Stimulated activated CD8-positive, alpha-beta memory T cell treated with anti-CD3 and anti-CD28 coated beads, Interleukin-7, amount 100 ng/mL, for 24 hours (primary cell): ENCODE measurements around the gene NYAP1.
"Not testable (repeated sequence)": the region's sequence is repeated elsewhere in the genome, so short reads cannot be mapped to it uniquely, and the experiment has no call there.

Experiments used
- DNase-seq: peaks from one replicate; pipeline ENCODE4 v3.0.0-alpha.2; 2020; ENCODE audit warnings: low read depth

The NYAP1 gene

DNA sequence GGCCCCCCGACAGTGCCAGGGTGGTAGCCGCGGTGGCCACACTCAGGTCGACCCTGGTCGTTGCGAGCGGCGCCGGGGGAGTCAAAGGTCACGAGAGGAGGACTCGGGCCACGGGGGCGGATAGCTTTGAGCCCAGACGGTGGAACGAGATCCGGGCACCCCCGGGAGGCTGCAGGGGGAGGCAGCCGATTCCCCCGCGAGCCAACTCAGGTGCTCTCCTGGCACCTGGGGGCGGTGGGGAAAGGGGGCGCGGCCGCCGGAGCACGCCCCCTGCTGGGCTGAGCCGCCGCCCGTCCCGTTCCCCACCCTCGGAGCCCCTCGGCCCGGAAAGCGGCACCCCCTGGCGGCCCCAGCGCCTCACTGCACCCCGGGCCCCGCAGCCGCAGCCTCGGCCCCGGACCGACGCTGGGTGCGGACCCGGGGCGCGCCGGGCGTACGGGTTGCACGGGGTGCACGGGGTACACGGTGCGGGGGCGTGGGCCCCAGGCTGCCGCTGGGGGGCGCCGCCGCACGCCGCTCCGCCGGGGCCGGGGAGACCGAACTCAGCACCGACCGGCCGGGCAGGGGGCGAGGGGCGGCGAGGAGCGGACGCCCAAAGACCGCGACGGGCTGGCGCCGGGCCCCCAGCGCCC, 521 bp upstream of the NYAP1 start:
- DNase-seq: peak; percentile 66

DNA sequence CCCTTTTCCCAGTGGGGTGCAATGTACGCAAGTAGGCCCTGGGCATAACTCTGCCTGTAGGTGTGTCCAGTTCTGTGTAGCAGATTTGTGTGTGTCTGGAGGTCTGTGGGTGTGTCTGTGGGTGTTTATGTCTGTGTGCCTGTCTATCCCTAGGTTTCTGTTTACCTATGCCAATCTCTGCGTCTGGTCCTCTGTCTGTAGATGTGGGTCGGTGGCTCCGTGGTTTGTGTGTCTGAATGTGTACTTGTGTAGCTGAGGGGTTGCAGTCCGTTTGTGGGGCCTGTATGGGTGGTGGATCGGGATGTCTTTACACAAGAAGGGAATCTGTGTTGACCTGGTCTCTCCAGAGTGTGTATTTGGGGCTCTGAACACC, 932 bp downstream of the NYAP1 start:
- DNase-seq: no peak

DNA sequence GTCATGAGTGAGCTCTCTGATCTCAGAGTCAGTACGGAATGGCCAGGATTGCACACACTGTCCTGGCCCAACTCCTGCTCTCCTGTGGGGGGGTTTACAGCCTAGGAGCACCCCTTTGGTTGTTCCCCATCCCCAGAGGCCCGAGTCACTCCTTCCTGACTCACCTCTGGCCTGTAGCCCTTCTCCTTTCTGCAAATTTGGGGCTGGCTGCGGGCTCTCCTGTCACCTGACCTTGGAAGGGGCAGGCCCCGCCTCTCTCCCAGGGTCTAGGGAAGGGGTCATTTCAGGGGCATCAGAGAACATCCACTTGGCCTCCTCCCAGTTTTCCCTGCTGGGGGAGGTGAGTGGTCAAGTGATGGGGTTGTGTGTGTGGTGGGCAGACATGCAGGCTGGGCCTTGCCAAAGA, 1.7 kb downstream of the NYAP1 start:
- DNase-seq: no peak

DNA sequence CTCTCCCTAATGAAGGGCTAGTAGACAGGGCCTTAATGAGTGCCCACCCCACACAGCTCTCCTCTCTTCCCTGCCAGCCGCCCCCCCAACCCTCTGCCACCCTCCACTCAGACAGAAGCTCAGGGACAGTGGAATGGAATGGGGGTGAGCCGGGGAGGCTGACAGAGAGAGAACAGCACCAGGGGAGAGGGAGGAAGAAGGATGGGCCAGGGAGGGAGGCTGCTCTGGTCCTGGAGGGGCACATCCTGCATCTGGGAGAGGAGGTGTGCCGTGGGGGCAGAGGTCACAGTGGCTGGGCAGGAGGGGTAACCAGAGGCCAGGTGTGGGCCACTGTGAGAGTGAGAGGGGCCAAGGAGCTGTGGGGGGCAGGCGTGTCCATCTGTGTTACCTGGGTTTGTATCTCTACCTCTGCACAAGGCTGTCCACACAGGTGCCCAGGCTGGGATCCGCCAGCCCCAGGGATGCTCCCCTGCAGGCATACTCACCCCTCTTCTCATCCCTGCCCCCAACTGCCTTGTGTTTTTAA, 2.4 kb downstream of the NYAP1 start:
- no peak for DNase-seq

DNA sequence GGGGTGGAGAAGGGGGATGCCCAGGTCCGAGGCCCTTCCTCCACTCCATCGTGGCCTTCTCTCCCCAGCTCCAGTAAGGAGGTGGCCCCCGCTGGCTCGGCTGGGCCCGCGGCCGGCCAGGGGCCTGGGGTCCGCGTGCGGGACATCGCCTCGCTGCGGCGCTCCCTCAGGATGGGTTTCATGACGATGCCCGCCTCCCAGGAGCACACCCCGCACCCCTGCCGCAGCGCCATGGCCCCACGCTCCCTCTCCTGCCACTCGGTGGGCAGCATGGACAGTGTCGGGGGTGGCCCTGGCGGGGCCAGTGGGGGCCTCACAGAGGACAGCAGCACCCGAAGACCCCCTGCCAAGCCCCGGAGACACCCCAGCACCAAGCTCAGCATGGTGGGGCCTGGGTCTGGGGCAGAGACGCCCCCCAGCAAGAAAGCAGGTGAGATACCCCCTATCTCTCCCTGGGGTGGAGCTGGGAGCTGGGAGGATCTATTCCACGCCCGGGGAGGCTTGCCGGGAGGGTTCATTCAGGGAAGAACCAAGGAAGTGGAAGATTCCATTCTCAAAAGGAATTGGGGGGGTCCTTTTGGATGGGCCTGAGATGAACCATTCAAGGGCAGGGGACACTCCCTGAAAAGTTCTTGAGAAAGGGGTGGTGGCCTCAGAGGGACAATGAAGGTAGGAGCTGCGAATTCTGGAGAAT, 3.2 kb downstream of the NYAP1 start:
- DNase-seq: no peak

DNA sequence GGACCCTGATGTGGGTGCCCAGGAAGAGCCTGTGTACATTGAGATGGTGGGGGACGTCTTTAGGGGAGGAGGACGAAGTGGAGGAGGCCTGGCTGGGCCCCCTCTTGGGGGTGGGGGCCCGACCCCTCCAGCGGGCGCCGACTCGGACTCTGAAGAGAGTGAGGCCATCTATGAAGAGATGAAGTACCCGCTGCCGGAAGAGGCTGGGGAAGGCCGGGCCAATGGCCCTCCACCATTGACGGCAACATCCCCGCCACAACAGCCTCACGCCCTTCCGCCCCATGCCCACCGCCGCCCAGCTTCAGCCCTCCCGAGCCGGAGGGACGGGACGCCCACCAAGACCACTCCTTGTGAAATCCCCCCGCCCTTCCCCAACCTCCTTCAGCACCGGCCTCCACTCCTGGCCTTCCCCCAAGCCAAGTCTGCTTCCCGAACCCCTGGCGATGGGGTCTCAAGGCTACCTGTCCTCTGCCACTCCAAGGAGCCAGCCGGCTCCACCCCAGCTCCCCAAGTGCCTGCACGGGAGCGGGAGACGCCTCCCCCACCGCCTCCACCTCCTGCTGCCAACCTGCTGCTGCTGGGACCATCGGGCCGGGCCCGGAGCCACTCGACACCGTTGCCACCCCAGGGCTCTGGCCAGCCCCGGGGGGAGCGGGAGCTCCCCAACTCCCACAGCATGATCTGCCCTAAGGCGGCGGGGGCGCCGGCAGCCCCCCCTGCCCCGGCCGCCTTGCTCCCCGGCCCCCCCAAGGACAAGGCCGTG, 4.8 kb downstream of the NYAP1 start:
- no peak for DNase-seq

DNA sequence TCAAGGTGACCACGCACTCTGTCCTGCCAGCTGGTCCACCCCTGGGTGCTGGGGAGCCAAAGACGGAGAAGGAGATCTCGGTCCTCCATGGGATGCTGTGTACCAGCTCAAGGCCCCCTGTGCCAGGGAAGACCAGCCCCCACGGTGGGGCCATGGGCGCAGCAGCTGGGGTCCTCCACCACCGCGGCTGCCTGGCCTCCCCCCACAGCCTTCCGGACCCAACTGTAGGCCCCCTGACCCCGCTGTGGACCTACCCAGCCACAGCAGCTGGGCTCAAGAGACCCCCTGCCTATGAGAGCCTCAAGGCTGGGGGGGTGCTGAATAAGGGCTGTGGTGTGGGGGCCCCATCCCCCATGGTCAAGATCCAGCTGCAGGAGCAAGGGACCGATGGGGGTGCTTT, 5.4 kb downstream of the NYAP1 start:
- no peak for DNase-seq

DNA sequence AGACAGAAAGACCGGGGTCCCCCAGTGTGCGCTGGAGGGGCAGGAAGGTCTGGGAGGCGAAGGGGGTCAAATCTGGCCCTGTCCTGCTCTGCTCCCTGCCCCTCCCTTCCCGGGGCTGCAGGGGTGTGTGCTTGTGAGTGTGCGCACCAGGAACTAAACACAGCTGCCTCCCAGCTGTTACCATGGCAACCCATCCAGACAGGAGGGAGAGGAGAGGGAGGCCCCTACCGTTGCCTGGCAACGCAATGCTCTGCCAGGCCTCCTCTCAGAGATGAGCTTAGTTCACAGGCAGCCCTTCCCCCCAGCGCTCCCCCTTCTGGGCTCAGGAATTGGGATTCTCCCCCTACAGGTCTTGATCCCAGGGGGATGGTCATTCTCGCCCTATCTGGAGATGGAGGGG, 6.1 kb downstream of the NYAP1 start:
- no peak for DNase-seq

DNA sequence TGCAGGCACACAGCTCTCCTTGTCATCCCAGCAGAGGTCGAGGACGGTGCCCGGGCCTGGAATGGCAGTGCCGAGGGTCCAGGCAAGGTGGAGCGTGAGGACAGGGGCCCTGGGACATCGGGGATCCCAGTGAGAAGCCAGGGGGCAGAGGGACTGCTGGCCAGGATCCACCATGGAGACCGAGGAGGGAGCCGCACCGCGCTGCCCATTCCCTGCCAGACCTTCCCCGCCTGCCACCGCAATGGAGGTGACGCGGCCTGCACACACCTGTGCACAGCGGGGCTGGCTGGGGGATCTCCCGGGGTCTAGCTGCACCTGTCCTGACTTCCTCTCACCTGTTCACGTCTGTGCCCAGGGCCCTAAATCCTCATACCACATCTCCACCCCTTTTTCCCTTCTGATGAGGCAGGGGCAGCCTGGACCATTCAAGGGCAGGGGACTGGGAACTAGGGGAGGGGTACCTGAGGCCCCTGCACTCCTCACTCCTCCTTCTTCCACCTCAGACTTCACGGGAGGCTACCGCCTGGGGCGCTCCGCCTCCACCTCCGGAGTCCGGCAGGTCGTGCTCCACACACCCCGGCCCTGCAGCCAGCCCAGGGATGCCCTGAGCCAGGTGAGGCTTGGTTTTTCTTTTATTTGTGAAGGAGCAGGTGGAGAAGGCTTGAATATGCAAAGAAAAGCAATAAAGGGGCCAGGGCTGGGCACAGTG, 6.9 kb downstream of the NYAP1 start:
- no peak for DNase-seq

DNA sequence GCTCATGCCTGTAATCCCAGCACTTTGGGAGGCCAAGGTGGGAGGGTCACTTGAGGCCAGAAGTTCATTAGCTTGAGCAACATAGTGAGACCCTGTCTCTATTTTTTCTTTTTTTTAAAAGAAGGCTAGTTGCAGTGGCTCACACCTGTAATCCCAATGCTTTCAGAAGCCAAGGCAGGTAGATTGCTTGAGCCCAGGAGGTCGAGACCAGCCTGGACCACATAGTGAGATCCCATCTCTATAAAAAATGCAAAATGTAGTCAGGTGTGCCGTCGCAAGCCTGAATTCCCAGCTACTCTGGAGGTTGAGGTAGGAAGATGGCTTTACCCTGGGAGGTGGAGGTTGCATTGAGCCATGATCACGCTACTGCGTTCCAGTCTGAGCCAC, 7.5 kb downstream of the NYAP1 start:
- no peak for DNase-seq

DNA sequence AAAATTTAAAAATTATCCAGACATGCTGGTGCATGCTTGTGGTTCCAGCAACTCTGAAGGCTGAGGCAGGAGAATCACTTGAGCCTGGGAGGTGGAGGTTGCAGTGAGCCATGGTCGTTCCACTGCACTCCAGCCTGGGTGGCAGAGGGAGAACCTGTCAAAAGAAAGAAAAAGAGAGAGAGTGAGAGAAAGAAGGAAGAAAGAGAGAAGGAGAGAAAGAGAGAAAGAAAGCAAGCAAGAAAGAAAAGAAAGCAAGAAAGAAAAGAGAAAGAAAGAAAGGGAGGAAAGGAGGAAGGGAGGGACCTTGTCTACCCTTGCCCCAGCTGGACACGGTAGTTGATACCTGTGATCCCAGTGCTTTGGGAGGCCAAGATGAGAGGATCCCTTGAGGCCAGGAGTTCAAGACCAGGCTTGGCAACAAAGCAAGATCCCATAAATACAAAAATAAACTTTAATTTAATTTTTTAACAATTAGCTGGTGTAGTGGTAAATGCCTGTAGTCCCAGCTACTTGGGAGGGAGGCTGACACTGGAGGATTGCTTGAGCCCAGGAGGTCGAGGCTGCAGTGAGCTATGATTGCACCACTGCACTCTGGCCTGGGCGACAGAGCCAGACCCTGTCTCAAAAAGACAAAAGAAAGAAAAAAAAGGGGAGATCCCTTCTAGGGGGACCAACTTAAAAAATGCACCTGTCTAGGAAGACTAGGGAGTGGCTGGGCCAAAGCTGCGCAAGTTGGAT, 9.2 kb downstream of the NYAP1 start:
- no peak for DNase-seq

DNA sequence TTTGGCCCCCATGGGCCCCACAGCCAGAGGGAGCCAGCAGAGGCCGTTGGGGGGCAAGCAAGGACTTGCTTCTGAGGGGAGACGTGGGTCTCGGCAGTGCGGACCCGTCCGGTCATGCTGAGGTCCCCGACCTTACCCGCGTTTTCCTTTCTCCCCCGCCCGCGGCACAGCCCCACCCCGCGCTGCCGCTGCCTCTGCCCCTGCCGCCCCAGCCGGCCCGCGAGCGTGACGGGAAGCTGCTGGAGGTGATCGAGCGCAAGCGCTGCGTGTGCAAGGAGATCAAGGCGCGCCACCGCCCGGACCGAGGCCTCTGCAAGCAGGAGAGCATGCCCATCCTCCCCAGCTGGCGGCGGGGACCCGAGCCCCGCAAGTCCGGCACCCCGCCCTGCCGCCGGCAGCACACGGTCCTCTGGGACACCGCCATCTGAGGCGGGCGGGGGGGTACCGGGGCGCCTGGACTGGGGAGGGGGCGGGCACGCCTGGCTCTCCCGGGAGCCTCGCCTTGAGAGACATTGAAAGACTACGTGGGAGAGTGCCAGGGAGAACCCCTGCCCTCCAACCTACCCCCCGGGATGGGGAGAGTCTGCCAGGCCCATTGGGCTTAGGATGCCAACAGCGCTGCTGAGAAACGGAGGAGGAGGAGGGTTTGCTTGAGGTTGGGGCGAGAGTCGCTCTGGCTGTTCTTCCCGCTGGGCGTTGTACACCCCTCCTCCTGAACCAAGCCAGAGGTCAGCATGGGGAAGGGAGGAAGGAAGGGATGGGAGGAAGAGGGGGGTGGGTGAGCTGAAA, 9.9 kb downstream of the NYAP1 start:
- DNase-seq: no peak

DNA sequence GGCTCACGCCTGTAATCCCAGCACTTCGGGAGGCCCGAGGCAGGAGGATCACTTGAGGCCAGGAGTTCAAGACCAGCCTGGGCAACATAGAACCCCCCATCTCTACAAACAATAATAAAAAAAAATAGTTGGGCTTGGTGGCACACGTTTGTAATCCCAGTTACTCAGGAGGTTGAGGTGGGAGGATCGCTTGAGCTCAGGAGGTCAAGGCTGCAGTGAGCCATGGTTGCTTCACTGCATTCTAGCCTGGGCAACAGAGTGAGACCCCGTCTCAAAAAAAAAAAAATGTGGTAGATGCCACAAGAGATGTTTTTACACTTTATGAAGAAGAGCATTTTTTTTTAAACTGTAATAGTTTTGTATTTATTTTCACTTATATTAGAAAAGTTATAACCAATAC, 12.8 kb downstream of the NYAP1 start:
- no peak for DNase-seq

DNA sequence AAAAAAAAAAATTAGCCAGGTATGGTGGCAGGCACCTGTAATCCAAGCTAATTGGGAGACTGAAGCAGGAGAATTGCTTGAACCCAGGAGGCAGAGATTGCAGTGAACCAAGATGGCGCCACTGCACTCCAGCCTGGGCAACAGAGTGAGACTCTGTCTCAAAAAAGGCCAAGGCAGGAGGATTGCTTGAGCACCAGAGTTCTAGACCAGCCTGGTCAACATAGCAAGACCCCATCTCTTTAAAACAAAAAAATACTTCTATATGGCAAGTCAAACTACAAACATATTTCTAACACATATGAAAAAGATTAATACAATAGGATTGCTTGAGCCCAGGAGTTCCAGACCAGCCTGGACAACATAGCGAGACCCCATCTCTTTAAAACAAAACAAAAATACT, 17.0 kb downstream of the NYAP1 start:
- not testable (repeated sequence) for DNase-seq

DNA sequence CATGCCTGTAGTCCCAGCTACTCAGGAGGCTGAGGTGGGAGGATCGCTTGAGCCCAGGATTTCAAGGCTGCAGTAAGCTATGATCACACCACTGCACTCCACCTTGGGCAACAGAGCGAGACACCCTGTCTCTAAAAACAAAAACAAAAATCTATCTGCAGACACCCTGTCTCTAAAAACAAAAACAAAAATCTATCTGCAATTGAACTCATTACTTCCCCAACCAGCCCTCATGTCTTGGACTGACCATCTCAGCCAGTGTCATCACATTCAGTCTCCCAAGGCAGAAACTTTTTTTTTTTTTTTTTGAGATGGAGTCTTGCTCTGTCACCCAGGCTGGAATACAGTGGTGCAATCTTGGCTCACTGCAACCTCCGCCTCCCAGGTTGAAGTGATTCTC, 20.3 kb downstream of the NYAP1 start:
- DNase-seq: not testable (repeated sequence)

DNA sequence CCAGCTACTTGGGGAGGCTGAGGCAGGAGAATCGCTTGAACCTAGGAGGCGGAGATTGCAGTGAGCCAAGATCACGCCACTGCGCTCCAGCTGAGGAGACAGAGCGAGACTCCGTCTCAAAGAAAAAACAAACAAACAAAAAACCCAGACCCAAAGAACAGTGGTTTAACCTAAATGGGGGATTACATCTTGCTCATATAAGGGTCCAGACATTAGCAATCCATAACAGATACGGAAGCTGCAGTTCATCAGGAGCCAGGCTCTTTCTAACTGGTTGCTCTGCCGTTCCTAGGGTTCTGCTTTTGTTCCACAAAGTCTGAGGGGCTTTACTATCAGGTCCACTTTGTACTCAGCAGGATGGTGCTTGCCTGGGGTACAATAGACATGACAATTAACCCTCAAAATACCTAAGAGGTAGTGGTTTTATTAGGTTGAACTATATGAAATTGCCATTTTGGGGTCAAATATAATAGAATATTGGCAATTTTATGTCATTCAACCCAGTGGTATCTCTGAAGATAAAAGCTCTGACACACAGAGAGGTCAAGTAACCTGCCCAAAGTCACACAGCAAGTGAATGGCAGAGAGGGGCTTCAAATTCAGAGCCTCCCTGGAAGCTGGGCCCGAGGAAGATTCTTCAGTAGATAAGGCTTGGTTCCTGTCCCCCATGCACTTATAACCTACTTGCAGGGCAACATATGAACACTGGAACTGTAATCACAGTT, 21.3 kb downstream of the NYAP1 start:
- DNase-seq: no peak

DNA sequence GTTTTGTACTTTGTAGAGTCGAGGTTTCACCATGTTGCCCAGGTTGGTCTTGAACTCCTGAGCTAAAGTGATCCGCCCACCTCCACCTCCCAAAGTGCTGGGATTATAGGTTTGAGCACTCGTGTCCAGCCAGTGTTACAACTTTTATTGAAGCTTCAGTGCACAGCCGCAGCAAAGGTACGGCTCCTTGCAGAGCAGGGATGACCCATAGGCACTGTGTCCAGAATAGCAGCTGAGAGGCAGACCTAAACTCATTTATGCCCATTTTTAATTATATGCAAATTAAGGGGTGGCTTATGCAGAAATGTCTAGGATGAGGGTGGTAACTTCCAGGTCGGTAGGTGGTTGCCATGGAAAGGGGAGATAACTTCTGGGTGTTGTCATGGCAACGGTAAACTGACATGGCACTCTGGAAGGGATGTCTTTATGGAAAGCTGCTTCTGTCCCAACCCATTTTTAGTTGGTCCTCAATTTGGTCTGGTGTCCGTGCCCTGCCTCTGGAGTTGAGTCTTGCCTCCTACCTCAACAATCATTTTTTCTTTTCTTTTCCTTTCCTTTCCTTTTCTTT, 22.7 kb downstream of the NYAP1 start:
- DNase-seq: no peak

DNA sequence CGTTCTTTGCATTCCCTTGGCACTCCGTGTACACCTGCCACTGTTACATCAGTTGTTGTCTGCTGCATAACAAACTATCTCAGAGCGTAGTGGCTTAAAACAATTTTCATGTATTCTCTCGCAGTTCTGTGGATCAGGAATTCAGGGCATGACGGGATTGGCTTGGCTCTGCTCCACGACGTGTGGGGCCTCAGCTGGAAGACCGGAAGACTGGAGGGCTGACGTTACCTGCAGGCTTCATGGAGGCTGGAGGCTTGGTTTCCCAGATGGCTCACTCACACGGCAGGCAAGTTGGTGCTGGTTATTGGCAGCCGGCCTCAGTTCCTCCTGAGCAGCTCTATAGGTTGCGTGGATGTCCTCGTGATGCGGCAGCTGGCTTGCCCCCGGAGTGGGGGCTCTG, 25.5 kb downstream of the NYAP1 start:
- DNase-seq: no peak

DNA sequence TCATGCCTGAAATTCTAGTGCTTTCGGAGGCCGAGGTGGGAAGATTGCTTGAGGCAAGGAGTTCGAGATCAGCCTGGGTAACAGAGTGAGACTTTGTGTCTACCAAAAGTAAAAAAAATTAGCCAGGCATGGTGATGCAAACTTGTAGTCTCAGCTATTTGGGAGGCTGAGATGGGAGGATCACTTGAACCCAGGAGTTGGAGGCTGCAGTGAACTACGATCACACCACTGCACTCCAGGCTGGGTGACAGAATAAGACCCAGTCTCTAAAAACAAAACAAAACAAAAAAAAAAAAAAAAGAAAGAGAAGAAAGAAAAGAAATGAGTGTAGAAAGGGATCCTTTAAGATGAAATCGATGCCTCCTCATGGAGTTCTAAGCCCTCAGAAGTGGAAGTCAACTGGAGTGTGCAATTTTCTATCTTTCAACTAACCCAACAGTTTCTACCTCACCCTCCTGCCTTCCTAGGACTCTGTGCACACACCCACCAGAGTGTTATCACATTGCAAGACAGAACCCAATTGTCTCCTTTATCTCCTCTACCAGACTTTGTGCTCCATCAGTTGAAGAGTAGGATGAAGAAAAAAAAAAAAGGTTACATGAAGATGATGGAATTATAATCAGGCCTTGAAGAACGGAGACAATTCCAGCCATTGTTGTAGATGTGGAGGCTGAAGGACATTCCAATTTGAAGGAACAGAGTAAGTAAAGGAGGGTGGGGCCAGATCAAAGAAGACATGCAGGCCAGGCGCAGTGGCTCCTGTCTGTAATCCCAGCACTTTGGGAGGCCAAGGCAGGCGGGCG, 26.9 kb downstream of the NYAP1 start:
- no peak for DNase-seq
